ENCODE data around the gene TPST1. TPM values are rescaled to one million over a fixed set of nuclear protein-coding genes. Genes with fewer than 3 reads are reported as not detected.
"Not testable (repeated sequence)": the region's sequence is repeated elsewhere in the genome, so short reads cannot be mapped to it uniquely, and the experiment has no call there.

Gene TPST1
- total RNA-seq, 1 experiment from 2014 or later = 15.9 TPM

DNA sequence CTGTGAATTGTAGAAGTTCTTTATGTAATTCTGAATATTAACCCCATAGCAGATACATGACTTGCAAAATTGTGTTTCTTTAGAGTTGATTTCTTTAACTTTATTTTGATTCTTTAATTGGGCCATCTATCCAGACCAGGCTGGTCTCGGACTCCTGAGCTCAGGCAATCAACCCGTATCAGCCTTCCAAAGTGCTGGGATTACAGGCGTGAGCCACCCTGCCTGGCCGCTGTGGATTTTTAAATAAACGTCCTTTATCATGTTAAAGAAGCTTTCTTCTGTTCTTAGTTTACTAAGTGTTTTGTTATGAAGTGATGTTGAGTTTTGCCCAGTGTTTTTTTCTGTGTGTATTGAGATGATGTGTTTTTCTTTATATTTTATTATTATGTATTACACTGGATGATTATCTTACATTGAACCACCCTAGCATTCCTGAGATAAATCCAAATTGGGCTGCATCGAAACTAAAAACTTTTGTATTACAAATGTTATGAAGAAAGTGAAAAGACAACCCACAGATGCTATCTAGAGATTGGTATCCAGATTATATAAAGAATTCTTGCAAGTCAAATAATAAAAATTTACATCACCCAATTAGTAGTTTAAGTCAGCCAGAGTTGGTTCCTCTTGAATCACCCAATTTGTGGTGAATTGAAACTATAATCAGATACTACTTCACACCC is 118.1 kb downstream of the TPST1 start:
- peaks cover 5% of the 10 kb centered on the region for H3K9me3 ChIP-seq (ENCODE audit: control insufficient read depth, low read depth, low read length)
- peaks cover 10 to 18% (median 15%) of the 10 kb centered on the region in 3 experiments for H3K36me3 Mint-ChIP-seq (ENCODE audit: insufficient read depth in 1 of 3, low read depth in 3 of 3)
- H3K4me1 ChIP-seq (ENCODE audit: insufficient read depth, low read length) = no peaks in the 10 kb centered on the region; the same call in 1 of the 2 replicates
- H2AK5ac ChIP-seq (ENCODE audit: insufficient read length, low read length) = no peak overlapping the region
- no peak overlapping the region for H3K4me3 Mint-ChIP-seq
- H4K5ac ChIP-seq (ENCODE audit: insufficient read length, low read depth, low read length) = no peak overlapping the region
- H2BK120ac ChIP-seq (ENCODE audit: low read depth, low read length, poor library complexity, severe bottlenecking) = no peak overlapping the region
- DNase-seq = no peak
- H3K14ac ChIP-seq (ENCODE audit: insufficient read depth, low read length) = no peak overlapping the region
- H3K79me2 ChIP-seq (ENCODE audit: insufficient read depth, low read length) = no peaks in the 10 kb centered on the region
- H3K27me3 ChIP-seq (ENCODE audit: insufficient read depth, low read length) = no peaks in the 10 kb centered on the region
- H3K27me3 Mint-ChIP-seq (ENCODE audit: low read depth) = no peaks in the 10 kb centered on the region; the same call in none of the 2 replicates
- no peak overlapping the region for H3K9ac ChIP-seq (ENCODE audit: extremely low read depth, insufficient read length, low read length)
- H2AFZ ChIP-seq (ENCODE audit: low read length) = no peak overlapping the region
- no peak overlapping the region for H4K8ac ChIP-seq (replicated peaks; ENCODE audit: insufficient read length, low read depth, low read length)
- TF ChIP-seq, protein P1, sequence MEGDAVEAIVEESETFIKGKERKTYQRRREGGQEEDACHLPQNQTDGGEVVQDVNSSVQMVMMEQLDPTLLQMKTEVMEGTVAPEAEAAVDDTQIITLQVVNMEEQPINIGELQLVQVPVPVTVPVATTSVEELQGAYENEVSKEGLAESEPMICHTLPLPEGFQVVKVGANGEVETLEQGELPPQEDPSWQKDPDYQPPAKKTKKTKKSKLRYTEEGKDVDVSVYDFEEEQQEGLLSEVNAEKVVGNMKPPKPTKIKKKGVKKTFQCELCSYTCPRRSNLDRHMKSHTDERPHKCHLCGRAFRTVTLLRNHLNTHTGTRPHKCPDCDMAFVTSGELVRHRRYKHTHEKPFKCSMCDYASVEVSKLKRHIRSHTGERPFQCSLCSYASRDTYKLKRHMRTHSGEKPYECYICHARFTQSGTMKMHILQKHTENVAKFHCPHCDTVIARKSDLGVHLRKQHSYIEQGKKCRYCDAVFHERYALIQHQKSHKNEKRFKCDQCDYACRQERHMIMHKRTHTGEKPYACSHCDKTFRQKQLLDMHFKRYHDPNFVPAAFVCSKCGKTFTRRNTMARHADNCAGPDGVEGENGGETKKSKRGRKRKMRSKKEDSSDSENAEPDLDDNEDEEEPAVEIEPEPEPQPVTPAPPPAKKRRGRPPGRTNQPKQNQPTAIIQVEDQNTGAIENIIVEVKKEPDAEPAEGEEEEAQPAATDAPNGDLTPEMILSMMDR (conservative IDR thresholded peaks at IDR 0.05) = no peak
- no peak overlapping the region for H2BK5ac ChIP-seq (ENCODE audit: insufficient read length, low read length)
- peaks cover 7 to 8% of the 10 kb centered on the region in 2 experiments for H3K4me1 Mint-ChIP-seq
- H2BK15ac ChIP-seq (ENCODE audit: low read depth, low read length) = no peak overlapping the region
- no peak overlapping the region for H3K27ac Mint-ChIP-seq
- H3K23me2 ChIP-seq (ENCODE audit: insufficient read length, low read depth, low read length, poor library complexity, severe bottlenecking) = no peaks in the 10 kb centered on the region
- no CpG with 5 or more reads among the region's 6 CpGs for WGBS (ENCODE audit: extremely low coverage, insufficient read length, low lambda C conversion rate)
- H2BK12ac ChIP-seq (ENCODE audit: insufficient read length, low read depth, low read length) = no peak overlapping the region
- H4K20me1 ChIP-seq (ENCODE audit: control insufficient read depth, insufficient read depth, insufficient read length) = no peaks in the 10 kb centered on the region
- H3K23ac ChIP-seq (ENCODE audit: insufficient read length, low read depth, low read length) = no peak overlapping the region
- H3K9me3 Mint-ChIP-seq = peaks cover 20 to 26% of the 10 kb centered on the region in 2 experiments
- H3K4ac ChIP-seq (ENCODE audit: low read depth, low read length) = no peak overlapping the region
- H3T11ph ChIP-seq (ENCODE audit: low read length) = no peak overlapping the region
- H4K91ac ChIP-seq (ENCODE audit: insufficient read length, low read depth, low read length) = no peak overlapping the region
- no peak overlapping the region for H3K18ac ChIP-seq (ENCODE audit: insufficient read length, low read depth, low read length)
- H2BK20ac ChIP-seq (ENCODE audit: low read depth, low read length, poor library complexity, severe bottlenecking) = no peak overlapping the region
- no peaks in the 10 kb centered on the region for H3K79me1 ChIP-seq (ENCODE audit: insufficient read depth, low read depth, low read length, poor library complexity, severe bottlenecking)
- H3K27ac ChIP-seq (ENCODE audit: insufficient read length, low read depth, low read length) = no peak overlapping the region
- H3K56ac ChIP-seq (ENCODE audit: insufficient read length, low read depth, low read length) = no peak overlapping the region
- no peak overlapping the region for H3K4me2 ChIP-seq (ENCODE audit: insufficient read depth, insufficient read length, low read length)

GRCh38 chr7:66324985-66325384 is 119.9 kb downstream of the TPST1 start:
- not testable (repeated sequence) for H3K27ac Mint-ChIP-seq; H2BK120ac ChIP-seq (ENCODE audit: low read depth, low read length, poor library complexity, severe bottlenecking); H3K4ac ChIP-seq (ENCODE audit: low read depth, low read length); H2AFZ ChIP-seq (ENCODE audit: low read length); H3K27ac ChIP-seq (ENCODE audit: insufficient read length, low read depth, low read length); H4K20me1 ChIP-seq (ENCODE audit: control insufficient read depth, insufficient read depth, insufficient read length); H3K18ac ChIP-seq (ENCODE audit: insufficient read length, low read depth, low read length); H3K14ac ChIP-seq (ENCODE audit: insufficient read depth, low read length); H2AK5ac ChIP-seq (ENCODE audit: insufficient read length, low read length); H3K79me1 ChIP-seq (ENCODE audit: insufficient read depth, low read depth, low read length, poor library complexity, severe bottlenecking); H3K23me2 ChIP-seq (ENCODE audit: insufficient read length, low read depth, low read length, poor library complexity, severe bottlenecking); H3K23ac ChIP-seq (ENCODE audit: insufficient read length, low read depth, low read length); H4K91ac ChIP-seq (ENCODE audit: insufficient read length, low read depth, low read length); H3K79me2 ChIP-seq (ENCODE audit: insufficient read depth, low read length); DNase-seq; H3T11ph ChIP-seq (ENCODE audit: low read length); H4K8ac ChIP-seq (replicated peaks; ENCODE audit: insufficient read length, low read depth, low read length); H3K4me3 Mint-ChIP-seq; H3K4me1 Mint-ChIP-seq; H3K27me3 Mint-ChIP-seq (ENCODE audit: low read depth); H3K9ac ChIP-seq (ENCODE audit: extremely low read depth, insufficient read length, low read length); H2BK15ac ChIP-seq (ENCODE audit: low read depth, low read length); H3K9me3 ChIP-seq (ENCODE audit: control insufficient read depth, low read depth, low read length); H3K4me2 ChIP-seq (ENCODE audit: insufficient read depth, insufficient read length, low read length); H2BK12ac ChIP-seq (ENCODE audit: insufficient read length, low read depth, low read length); H3K4me1 ChIP-seq (ENCODE audit: insufficient read depth, low read length); H2BK5ac ChIP-seq (ENCODE audit: insufficient read length, low read length); H3K56ac ChIP-seq (ENCODE audit: insufficient read length, low read depth, low read length); H3K27me3 ChIP-seq (ENCODE audit: insufficient read depth, low read length); H4K5ac ChIP-seq (ENCODE audit: insufficient read length, low read depth, low read length); H2BK20ac ChIP-seq (ENCODE audit: low read depth, low read length, poor library complexity, severe bottlenecking)
- WGBS (ENCODE audit: extremely low coverage, insufficient read length, low lambda C conversion rate) = no CpG with 5 or more reads among the region's 6 CpGs
- peaks cover 20 to 22% of the 10 kb centered on the region in 2 experiments for H3K9me3 Mint-ChIP-seq
- peaks cover 6 to 18% (median 12%) of the 10 kb centered on the region in 3 experiments; a peak in 6 of 7 replicates for H3K36me3 Mint-ChIP-seq (ENCODE audit: insufficient read depth in 1 of 3, low read depth in 3 of 3)
